ENCODE results near the gene FAM171A2.
A peak's percentile ranks its signal among the peaks of the same experiment; 100 is the strongest.
"Not testable (repeated sequence)": the region's sequence is repeated elsewhere in the genome, so short reads cannot be mapped to it uniquely, and the experiment has no call there.

The FAM171A2 gene

GRCh38 chr17:44363613-44364159, at the start of gene FAM171A2:
Gene FAM171A2 (minus strand): TSS chr17:44363853. CDS start chr17:44363714, 139 bp downstream.
- DNase-seq: peak; percentile 61

DNA sequence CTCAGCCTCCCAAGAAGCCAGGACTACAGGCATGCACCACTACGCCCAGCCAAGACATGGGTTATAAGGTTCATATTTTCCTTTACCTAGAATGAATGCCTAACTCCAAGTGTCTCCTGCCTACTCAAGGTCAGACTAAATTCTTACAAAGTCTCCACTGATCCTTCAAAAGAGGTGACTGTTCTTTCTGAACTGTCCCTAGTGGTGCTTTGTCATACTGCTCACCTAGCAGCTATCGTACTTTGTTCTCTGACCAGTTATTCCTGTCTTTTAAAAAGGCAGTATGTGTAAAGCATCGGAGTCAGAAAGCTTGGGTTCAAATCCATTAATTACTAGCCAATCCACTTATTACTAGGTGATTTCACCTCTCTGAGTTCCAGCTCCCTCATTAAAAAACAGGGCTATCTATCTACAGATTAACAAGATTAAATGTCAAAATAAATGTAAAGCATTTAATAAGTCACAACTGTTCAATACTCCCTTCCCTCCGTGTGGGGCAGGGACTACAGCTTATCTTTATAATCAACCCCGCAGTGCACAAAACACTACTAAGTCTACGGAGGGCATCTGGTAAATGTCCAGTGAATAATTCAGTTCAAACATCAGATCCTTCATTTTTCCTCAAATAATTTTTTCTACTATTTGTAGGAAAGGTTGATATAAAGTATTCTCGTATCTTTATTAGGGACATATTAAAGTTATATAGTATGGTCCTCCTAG, 45.8 kb upstream of the FAM171A2 start:
- DNase-seq: no peak

DNA sequence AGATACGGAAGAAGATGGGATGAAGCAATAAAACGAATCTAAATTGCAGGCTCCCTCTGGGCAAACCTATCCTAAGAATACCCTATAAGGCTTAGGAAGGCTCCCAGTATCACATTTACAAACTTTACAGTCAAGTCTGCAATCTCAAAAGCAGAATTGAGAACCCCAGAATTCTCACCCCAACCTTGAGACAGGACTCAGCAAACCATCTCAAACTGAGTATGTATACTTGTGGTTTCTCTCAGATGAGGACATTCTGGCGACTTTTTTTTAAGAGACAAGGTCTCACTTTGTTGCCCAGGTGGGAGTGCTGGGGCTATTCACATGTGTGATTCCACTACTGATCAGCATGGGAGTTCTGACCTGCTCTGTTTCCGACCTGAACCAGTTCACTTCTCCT, 45.1 kb upstream of the FAM171A2 start:
- DNase-seq: no peak

GRCh38 chr17:44402564-44403172, 39.0 kb upstream of the FAM171A2 start:
- DNase-seq: no peak

DNA sequence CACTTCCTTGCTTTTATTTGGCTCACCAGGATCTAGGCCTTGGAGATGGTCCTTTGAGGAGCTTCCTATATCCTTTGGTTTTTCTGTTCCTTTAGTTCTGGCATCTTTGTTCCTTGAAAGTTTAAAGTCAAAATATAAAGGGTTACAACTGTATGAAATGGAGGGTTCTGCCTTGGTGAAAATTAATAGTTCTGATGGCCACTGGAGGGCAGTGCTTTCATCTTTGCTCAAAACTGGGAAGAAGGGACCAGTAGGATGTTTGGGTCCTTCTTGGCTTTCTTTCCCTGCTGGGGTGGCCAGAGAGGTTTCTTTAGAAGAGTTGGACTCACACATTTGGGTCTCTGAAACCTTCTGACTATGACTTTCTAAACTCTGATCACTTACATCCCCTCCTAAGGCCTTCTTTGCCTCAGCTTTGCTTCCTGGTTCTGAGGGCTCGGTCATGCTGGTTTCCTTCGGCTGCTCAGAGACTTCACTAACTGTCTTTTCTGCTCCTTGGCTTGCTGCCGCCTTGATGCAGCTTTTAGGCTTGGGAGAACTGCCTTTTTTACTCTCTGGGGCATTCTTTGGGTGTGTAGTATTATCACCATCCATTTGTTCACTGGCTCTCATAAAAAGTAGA, 36.7 kb upstream of the FAM171A2 start:
- DNase-seq: no peak

DNA sequence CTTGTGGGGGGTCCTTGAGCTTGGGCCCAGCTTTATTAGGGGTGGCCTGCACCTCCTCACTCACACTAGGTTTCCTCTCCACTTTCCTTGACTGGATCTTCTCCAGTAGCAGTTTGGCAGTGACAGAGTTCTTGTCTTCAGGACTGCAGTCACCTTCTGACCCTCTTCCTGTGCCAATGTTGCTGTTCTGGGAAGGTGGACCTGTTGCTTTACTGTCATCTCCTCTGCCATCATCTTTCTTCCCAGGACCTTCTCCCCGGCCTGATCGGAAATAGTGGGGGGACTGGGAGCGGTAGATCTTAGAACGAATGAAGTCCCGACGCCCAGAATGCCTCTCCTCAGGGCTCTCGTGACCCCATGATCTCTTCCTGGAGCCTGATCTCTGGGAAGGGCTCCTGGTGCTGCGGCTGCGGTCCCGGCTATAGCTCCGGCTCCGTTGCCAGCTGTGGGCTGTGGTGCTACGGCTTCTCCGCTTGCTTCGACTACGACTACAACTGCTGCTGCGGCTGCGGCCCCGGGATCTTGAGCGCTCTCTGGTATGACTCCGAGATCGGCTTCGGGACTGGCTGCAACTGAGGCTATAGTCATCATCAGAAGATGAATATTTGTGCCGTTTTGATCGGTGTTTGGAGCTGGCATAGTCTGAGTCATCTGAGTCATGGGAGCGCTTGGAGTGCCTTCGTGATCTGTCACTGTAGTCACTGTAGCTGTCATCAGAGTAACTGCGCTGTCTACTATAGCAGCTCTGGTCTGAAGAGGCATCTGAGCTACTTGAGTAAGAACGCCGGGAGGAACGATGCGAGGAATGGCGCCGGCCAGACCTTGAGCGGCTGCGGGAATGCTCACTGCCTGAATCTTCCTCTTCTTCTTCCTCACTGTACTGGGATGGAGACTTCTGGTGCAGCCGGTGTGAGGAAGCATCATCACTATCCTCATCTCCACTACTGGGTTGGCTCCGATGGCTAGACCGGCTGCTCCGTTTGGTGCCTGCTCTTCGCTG, 35.3 kb upstream of the FAM171A2 start:
- DNase-seq: no peak

GRCh38 chr17:44397479-44398440, 34.1 kb upstream of the FAM171A2 start:
- no peak for DNase-seq

- no peak for DNase-seq
Observed at GRCh38 chr17:44396946-44397345, 33.3 kb upstream of the FAM171A2 start.

DNA sequence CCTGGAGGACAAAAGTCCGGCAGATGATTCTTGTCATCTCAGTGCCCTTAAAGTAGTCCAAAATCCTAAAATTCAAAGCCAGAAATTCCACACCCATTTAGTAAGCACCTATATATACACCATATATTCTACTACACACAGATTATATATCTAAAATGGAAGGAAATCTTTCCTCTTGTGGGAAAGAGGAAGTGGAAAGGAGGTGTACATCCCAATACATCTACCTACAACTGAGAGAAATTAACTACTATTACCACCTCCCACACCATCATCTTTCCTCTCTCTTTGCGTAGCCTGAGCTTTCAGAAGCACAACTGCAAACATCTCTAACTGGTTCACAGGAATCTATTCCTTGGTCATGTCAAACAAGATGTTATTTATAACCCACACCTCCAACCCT, 31.2 kb upstream of the FAM171A2 start:
- DNase-seq: no peak

- DNase-seq: not testable (repeated sequence)
Observed at GRCh38 chr17:44394112-44394511, 30.5 kb upstream of the FAM171A2 start.

DNA sequence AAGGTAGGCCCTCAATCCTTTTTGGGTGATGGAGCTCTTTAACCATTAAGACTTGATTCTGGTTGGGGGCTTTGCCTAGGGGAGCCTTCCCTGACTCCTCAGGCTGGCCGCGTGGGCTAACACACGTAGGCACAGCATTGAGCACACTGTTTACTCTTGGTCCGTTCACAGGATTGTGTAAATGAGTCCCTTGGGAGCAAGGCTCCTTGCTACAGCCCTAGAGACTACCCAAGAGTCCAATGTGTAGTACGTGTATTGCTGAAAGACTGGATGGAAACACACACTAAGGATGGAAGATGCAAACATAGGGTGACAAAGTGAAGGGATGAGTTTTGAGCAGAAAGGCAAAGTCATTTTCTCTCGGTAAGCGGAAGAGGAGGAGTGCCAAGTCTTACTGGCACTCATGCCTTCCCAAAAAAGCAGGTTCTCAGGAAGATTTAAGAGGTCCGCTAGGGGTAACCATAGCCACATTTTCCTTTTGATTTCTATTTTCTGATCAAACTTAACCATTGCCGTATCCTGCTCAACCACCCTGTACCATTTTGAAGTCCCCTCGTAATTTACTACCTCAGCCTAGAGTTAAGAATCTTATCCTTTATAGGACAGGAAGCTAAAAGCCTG, 26.7 kb upstream of the FAM171A2 start:
- DNase-seq: no peak

DNA sequence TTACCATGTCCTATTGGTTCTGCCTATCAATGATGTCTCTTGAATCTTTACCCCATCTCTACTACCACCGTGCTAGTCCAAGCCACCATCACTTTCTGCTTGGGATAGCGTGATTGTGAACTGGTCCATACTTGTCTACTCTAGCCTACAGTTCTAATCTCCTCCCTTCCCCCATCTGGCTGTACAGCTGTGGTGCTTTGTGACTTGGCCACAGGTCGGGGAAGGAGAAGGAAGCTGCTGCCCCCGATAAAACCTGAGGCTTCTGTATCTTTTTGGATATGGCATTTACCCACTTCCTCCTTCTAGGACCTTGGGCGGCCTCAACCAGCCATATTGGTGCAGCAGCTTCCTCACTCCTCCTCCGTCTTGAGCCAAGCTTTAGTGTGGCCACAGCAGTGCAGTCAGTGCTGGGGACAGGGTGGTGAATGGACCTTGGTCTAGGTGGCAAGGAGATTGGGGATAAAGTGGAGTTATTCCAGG, 26.1 kb upstream of the FAM171A2 start:
- DNase-seq: peak; percentile 3

- DNase-seq: no peak
Observed at GRCh38 chr17:44389281-44389680, 25.6 kb upstream of the FAM171A2 start, which contains the start of gene ITGA2B. Gene ITGA2B (minus strand): TSS chr17:44389649. CDS start chr17:44389473, 176 bp downstream.

DNA sequence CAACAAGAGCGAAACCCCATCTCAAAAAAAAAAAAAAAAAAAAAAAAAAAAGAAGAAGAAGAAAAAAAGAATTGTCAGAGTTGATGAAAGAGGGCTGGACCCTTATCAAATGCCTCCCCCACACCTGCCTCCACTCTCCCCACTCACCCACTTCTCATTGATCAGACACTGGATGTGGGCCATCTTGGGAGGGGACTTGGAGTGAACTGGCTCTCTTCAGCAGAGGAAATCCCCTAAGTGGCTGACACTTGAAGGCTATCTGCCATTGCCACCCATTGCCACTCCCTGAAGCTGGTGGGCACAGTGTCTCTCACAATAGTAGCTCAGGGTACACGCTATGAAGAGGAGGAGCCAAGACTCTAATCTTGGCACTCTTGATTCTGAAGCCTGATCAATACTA, 24.2 kb upstream of the FAM171A2 start:
- no peak for DNase-seq

GRCh38 chr17:44386182-44386525, 22.5 kb upstream of the FAM171A2 start:
- DNase-seq: no peak

DNA sequence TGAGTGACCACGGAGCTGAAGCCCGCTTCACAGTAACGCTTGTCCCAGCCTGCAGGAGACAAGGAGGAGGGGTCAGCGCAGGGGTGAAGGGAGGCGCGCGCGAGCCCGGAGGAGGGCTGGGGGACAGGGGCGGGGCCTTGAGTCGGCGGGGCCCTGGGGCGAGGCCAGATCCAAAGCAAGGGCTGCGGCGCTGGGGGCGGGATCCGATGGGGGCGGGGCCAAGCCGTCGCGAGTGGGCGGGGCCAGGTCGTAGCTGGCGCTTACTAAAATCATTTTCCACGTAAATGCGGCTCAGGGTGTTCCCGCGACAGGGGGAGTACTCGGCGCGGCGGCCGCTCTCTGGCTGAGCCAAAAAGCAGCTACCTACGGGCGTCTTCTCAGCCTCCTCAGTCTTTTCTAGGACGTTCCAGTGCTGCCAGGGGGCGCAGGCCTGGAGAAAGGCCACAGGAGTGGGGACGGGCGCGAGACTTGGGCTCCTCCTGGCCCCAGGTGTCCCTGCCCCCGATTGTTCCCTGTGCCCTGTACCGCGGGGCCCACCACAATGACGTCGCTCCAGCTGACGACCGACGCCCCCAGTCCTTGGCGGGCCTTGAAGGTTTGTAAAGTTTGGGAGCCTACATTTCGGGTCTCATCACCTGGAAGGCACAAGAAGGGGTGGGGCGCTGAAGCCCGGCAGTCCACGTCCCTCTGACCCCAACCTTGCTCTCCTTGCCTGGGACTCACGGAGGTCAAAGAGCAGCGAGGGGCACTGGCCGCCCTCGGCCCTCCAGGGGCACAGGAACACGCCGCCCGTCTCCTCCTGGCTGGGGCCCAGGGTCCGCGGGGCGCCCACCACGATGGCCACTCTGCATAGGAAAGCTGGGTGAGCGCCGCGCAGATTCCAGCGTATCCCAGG, 21.9 kb upstream of the FAM171A2 start:
- peak; percentile 83 for DNase-seq

DNA sequence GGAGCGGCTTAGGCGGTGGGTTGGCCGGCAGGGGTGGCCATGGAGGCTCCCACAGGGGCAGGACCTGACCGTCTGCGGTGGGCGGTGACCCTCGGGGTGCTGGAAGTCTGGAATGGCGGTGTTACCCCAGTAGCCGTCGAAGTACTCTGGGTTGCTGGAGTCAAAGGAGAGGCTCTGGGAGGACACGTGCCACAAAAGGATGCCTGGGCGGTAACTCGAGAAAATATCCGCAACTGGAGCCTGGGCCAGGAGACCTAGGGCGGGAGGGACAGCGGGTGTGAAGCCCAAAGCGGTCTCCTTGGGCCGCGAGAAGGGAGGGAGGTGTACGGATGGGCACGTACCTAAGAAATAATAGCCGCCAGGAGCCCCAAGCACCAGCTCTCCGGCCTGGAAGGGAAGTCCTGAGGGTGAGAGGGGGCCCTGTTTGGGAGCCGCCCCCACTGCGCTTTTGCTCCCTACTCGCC, 21.2 kb upstream of the FAM171A2 start:
- DNase-seq: no peak

DNA sequence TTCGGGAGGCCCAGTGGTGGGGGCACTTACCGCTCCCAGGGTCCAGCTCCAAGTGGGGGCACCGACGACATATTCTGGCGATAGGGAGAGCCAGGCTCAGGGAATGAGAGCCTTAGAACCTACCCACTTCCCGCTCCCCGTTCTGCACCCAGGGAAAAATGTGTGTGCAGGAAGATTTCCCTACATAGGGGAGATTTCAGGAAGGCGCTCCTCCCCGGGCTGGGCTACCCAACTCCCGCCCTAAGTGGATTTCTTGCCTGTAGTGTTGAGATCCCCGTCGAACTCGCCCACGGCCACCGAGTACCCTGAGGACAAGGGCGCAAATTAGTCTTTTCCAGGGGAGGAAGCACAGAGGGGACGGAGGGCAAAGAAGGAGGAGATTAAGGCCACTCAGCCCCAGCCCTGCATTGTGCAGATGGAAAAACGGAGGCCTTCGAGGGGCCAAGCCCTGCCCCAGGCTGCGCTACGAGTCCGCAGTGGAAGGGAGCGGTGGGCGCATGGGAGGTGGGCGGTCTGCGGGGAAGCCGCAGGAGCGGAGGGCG, 20.7 kb upstream of the FAM171A2 start:
- no peak for DNase-seq

- no peak for DNase-seq
Observed at GRCh38 chr17:44383861-44384260, 20.2 kb upstream of the FAM171A2 start.
